Muscle layer of duodenum (tissue), 2 donors: ENCODE measurements around the gene DNAAF5.
A peak's percentile ranks its signal among the peaks of the same experiment; 100 is the strongest.
"Not testable (repeated sequence)": the region's sequence is repeated elsewhere in the genome, so short reads cannot be mapped to it uniquely, and the experiment has no call there.

ENCODE experiments used
- H3K27ac ChIP-seq: one replicate; pipeline ENCODE4 v1.7.0; 2013; ENCODE audit warnings: mild to moderate bottlenecking, low read length
- H3K27me3 ChIP-seq: one replicate; pipeline ENCODE4 v1.7.0; 2013; ENCODE audit warnings: low read depth, mild to moderate bottlenecking, control low read depth, low read length
- H3K36me3 ChIP-seq, 2 donors: one replicate each; pipeline ENCODE4 v1.7.0; 2013; ENCODE audit warnings: low read length in 2 of 2, control low read depth in 1 of 2, mild to moderate bottlenecking in 1 of 2; ENCODE audit not compliant: insufficient read depth in 2 of 2, control insufficient read depth in 1 of 2
- H3K4me1 ChIP-seq, 2 donors: one replicate each; pipeline ENCODE4 v1.7.0; 2013; ENCODE audit warnings: low read length in 2 of 2, mild to moderate bottlenecking in 2 of 2, control low read depth in 1 of 2, moderate library complexity in 1 of 2; ENCODE audit not compliant: insufficient read depth in 2 of 2, control insufficient read depth in 1 of 2
- H3K4me3 ChIP-seq, 2 donors: one replicate each; pipeline ENCODE4 v1.7.0; 2013; ENCODE audit warnings: low read length in 2 of 2, low read depth in 1 of 2, mild to moderate bottlenecking in 1 of 2
- H3K9me3 ChIP-seq, 2 donors: one replicate each; pipeline ENCODE4 v1.7.0; 2013; ENCODE audit warnings: low read length in 2 of 2, control low read depth in 1 of 2, mild to moderate bottlenecking in 1 of 2; ENCODE audit not compliant: control insufficient read depth in 1 of 2
- donor health status: healthy.

Gene DNAAF5

DNA sequence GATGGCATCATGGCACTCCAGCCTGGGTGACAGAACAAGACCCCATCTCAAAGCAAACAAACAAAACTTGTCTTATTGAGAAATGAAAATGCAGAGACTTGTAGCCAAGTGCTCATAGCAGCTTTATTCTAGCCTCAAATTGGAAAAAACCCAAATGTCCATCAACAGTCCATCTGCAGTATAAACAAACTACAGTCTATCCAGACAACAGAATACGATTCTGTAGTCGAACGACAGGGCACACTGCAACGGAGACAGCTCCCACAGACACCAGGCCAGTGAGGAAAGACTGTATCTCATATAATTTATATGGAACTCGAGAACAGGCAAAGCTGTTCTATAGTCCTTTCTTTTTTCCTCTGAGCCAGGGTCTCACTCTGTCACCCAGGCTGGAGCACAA, 65.0 kb downstream of the DNAAF5 start:
- Histone ChIP-seq H3K27me3 (no peaks in the 10 kb centered on the region), H3K36me3 (no peaks in the 10 kb centered on the region), H3K4me3 (no peak overlapping the region), H3K4me1 (peaks cover 0 to 9% of the 10 kb centered on the region in 2 donors), H3K27ac (no peak overlapping the region), H3K9me3 (no peaks in the 10 kb centered on the region)

GRCh38 chr7:794207-794606, 67.7 kb downstream of the DNAAF5 start:
- Histone ChIP-seq H3K4me1 (peaks cover 0 to 12% of the 10 kb centered on the region in 2 donors), H3K36me3 (no peaks in the 10 kb centered on the region), H3K9me3 (no peaks in the 10 kb centered on the region), H3K4me3 (no peak overlapping the region), H3K27ac (no peak overlapping the region), H3K27me3 (no peaks in the 10 kb centered on the region)

GRCh38 chr7:794671-795329, 68.3 kb downstream of the DNAAF5 start:
- Histone ChIP-seq H3K4me3 (no peak overlapping the region), H3K9me3 (no peaks in the 10 kb centered on the region), H3K27me3 (no peaks in the 10 kb centered on the region), H3K27ac (no peak overlapping the region), H3K4me1 (peaks cover 0 to 12% of the 10 kb centered on the region in 2 donors), H3K36me3 (no peaks in the 10 kb centered on the region)

- not testable (repeated sequence) for H3K27me3 ChIP-seq, H3K4me3 ChIP-seq, H3K27ac ChIP-seq, H3K9me3 ChIP-seq, H3K36me3 ChIP-seq
- H3K4me1 ChIP-seq, result peaks cover 0 to 20% of the 10 kb centered on the region in 2 donors
These were observed 70.1 kb downstream of the DNAAF5 start for GRCh38 chr7:796434-797169.

DNA sequence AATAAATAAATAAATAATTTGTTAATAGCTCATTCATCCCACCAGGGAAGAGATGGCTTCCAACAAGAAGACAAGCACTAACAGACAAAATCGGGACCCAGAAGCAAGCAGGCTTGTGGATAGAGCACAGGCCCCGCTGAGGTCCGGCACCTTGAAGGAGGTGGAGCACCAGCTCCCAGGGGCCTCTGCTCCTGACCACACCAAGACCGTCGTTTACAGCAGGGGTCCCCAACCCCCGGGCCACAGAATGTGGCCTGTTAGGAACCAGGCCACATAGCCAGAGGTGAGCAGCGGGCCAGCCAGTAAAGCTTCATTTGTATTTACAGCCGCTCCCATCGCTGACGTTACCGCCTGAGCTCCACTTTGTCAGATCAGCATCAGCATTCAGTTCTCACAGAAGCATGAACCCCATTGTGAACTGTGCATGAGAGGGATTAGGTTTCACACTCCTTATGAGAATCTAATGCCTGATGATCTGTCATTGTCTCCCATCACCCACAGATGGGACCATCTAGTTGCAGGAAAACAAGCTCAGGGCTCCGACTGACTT, 72.5 kb downstream of the DNAAF5 start:
- Histone ChIP-seq H3K9me3 (no peaks in the 10 kb centered on the region), H3K4me3 (no peak overlapping the region), H3K27ac (no peak overlapping the region), H3K36me3 (no peaks in the 10 kb centered on the region), H3K27me3 (no peaks in the 10 kb centered on the region), H3K4me1 (peaks cover 0 to 20% of the 10 kb centered on the region in 2 donors)

DNA sequence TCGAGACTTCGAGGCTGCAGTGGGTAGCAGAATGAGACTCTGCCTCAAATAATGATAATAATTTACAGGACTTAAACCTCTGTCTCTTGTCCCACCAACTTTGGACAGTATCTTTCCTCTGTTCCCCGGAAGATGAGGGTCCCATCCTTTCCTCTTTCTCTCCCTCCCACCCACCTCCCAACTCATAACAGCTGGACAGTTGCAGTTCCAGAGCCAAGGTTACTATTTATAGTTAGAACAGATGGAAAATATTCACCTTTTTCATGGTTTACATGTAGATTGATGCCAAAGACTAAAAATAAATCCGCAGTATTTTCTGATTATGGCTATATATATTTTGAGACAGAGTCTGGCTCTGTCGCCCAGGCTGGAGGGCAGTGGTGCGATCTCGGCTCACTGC, 74.2 kb downstream of the DNAAF5 start:
- Histone ChIP-seq H3K9me3 (no peaks in the 10 kb centered on the region), H3K36me3 (no peaks in the 10 kb centered on the region), H3K4me1 (peaks cover 0 to 13% of the 10 kb centered on the region in 2 donors), H3K27me3 (no peaks in the 10 kb centered on the region), H3K27ac (no peak overlapping the region), H3K4me3 (no peak overlapping the region)

DNA sequence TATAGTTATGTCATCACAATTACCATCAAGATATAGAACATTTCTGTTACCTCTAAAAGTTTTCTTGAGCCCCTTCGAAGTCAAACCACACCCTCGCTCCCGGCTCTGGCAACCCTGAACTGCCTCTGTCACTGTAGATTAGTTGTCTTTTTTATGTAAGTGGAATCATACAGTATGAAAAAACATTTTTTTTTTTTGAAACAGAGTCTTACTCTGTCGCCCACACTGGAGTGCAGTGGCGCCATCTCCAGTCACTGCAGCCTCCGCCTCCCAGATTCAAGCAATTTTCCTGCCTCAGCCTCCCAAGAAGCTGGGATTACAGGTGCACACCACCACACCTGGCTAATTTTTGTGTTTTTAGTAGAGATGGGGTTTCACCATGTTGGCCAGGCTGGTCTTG, 74.9 kb downstream of the DNAAF5 start:
- not testable (repeated sequence) for H3K27me3 ChIP-seq, H3K36me3 ChIP-seq, H3K27ac ChIP-seq, H3K9me3 ChIP-seq, H3K4me3 ChIP-seq
- peaks cover 0 to 13% of the 10 kb centered on the region in 2 donors for H3K4me1 ChIP-seq

DNA sequence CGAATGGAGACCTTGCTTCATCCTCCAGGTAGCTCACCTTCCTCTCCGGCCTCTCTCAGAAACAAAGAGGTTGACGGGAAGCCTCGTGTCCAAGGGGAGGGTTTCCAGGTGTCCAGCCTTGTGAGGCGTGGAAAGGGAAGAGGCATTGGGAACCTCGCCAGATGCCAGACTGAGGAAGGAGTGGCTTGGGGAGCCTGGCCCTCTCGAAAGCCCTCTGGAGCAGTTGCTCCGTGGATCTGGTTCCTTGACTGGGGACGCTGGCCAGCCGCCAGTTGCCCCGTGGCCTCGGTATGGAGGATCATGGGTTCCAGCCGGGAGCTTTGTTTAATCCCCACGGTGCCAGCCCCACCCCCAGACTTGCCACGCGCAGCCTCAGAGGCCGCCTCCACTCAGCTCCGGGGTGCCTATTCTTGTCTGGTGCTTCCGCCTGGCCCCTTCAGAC, 75.5 kb downstream of the DNAAF5 start:
- no peaks in the 10 kb centered on the region for H3K27me3 ChIP-seq
- H3K27ac ChIP-seq, result no peak overlapping the region
- H3K9me3 ChIP-seq, result no peaks in the 10 kb centered on the region
- H3K4me3 ChIP-seq, result peak overlapping the region in 1 of 2 donors; percentile 15
- H3K36me3 ChIP-seq, result no peaks in the 10 kb centered on the region
- peaks cover 0 to 13% of the 10 kb centered on the region in 2 donors for H3K4me1 ChIP-seq

DNA sequence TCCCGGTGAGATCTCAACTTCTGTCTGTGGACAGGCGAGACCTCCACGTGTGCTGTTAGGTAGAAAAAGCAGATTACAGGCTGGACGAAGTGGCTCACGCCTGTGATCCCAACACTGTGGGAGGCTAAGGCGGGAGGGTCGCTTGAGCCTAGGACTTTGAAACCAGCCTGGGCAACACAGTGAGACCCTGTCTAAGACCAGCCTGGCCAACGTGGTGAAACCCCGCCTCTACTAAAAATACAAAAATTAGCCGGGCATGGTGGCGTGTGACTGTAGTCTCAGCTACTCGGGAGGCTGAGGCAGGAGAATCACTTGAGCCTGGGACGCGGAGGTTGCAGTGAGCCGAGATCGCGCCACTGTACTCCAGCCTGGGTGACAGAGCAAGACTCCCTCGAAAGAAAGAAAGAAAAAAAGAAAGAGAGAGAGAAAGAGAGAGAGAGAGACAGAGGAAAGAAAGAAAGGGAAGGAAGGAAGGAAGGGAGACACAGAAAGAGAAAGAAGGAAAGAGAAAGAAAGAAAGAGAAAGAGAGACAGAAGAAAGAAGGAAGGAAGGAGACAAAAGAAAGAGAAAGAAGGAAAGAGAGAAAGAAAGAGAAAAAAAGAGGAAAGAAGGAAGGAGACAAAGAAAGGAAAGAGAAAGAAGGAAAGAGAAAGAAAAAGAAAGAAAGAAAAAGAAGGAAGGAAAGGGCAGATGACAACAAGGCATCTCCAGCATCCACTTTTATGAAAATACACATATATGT, 76.2 kb downstream of the DNAAF5 start:
- Histone ChIP-seq H3K4me1 (peaks cover 0 to 8% of the 10 kb centered on the region in 2 donors), H3K36me3 (no peaks in the 10 kb centered on the region), H3K27ac (no peak overlapping the region), H3K27me3 (no peaks in the 10 kb centered on the region), H3K9me3 (no peaks in the 10 kb centered on the region), H3K4me3 (no peak overlapping the region)

DNA sequence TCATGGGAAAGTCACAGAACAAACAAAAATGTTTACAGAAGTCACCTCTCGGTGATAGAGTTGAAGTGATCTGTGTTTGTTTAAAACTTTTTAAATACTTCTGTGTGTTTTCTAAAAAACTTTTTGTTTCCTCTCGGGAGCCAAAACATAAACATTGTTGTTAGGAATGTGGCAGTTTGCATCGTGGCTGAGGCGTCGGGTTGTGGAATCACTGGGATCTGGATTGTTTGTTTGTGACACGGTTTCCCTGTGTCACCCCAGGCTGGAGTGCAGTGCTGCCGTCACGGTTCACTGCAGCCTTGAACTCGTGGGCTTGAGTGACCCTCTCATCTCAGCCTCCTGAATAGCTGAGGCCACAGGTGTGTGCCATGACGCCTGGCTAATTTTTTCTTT, 76.7 kb downstream of the DNAAF5 start:
- Histone ChIP-seq H3K4me3 (no peak overlapping the region), H3K36me3 (no peaks in the 10 kb centered on the region), H3K27ac (no peak overlapping the region), H3K4me1 (peaks cover 0 to 8% of the 10 kb centered on the region in 2 donors), H3K27me3 (no peaks in the 10 kb centered on the region), H3K9me3 (no peaks in the 10 kb centered on the region)

- H3K9me3 ChIP-seq, H3K4me1 ChIP-seq, H3K27me3 ChIP-seq, H3K27ac ChIP-seq, H3K4me3 ChIP-seq, H3K36me3 ChIP-seq: not testable (repeated sequence)
These were observed 77.3 kb downstream of the DNAAF5 start for GRCh38 chr7:803796-804195.
